UCSD-AML1 (cell line): Measurements from ENCODE around the gene TCP1.
"Not testable (repeated sequence)": the region's sequence is repeated elsewhere in the genome, so short reads cannot be mapped to it uniquely, and the experiment has no call there.

ENCODE experiments used
- DNase-seq: peaks from one replicate; lab custom pipeline; 2025; ENCODE audit not compliant: unreplicated experiment; lab: John Stamatoyannopoulos, UW

Gene TCP1

DNA sequence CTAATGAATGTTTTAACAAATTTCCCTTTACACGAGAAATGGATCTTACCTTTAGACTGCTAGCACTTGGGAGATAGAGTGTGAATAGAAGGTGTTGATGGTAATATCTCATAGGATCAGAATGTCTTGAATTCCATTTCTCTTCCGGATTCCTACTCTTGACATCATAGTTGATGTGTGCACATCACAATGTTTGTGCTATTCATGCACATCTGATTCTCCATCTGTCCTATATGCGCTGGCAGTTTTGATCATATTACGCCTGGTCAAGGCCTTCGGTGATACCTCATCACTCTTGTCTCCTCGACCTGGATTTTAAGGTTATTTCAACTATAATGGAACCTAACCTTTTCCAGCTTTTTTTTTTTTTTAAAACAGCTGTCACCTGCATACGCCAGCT, 44.3 kb downstream of the TCP1 start:
- no peak for DNase-seq

GRCh38 chr6:159742165-159742564, 47.2 kb downstream of the TCP1 start:
- no peak for DNase-seq

DNA sequence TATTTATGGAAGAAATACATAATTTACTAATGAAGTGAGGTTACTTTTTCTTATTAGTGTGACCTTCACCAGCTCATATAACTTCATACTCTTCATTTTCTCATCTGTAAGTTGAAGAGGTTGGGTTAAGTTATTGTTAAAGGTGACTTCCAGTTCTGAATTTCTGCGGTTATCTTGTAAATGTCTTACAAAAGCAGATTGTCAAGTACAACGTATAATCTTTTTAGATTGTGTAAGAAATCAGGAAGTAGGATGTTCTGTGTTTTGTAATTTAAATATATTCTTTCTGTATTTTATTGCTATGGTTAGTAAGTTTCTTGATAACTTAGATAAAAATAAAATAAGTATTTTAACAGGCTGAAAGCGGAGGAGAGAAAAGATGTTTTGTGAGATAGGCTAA, 50.1 kb downstream of the TCP1 start:
- DNase-seq: no peak

DNA sequence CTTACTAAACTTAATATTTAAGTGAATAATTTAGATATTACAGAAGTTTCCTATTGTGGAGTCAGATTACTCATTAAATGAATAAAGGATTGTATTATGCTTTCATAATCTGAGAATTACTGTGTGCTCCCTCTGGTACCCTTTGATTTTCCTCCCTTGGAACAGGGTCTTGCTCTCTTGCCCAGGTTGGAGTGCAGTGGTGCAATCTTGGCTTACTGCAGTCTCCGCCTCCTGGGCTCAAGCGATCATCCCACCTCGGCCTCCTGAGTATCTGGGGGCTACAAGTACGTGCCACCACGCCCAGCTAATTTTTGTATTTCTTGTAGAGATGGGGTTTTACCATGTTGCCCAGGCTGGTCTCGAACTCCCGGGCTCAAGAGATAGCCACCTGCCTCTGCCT, 52.5 kb downstream of the TCP1 start:
- DNase-seq: no peak

DNA sequence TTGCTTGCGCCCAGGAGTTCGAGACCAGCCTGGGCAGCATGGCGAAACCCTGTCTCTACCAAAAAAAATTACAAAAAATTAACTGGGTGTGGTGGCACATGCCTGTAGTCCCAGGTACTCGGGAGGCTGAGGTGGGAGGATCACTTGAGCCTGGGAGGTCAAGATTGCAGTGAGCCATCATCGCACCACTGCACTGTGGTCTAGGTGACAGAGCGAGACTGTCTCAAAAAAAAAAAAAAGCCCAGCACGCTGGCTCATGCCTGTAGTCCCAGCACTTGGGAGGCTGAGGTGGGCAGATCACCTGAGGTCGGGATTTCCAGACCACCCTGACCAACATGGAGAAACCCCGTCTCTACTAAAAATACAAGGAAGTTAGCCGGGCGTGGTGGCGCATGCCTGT, 56.0 kb downstream of the TCP1 start:
- not testable (repeated sequence) for DNase-seq

- DNase-seq: not testable (repeated sequence)
Observed at GRCh38 chr6:159732550-159732949, 56.9 kb downstream of the TCP1 start.

DNA sequence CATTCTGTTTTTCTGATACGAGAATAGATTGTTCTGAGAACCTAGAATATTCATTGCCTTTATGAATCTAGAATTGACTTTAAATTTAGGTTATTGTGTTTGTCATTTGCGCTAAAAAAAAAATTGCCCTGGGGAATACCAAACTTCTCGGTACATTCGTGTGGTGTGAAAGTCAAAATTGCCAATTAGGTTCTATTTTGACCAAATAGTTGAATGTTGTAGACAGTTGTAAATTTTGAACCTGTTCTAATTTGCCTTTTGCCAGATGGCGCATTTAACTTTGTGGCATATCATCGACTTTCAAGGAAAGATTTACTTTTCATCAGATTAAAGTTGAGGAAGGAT, 59.1 kb downstream of the TCP1 start:
- no peak for DNase-seq

- no peak for DNase-seq
Observed at GRCh38 chr6:159729598-159730331, 59.6 kb downstream of the TCP1 start.

DNA sequence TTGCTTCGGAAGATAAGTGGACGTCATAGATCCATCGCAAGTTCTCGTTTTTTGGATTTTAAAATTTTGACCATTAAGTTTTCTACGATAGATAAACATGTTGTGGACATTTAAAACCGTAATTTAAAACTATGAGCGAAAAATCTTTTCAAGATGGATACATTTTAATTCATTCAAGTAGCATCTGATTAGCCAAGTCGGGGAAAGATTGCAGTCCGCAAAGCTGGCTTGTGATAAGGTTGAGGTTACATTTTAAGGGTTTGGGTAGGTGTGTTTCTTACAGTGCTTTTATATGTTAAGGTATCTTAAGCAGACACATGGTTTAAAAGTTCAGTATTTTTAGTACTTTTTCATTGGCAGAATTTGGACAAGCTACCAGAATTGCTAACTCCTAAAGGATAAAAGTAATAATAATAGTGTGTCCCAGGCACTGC, 60.9 kb downstream of the TCP1 start:
- DNase-seq: no peak
